GM23248 (cell line): Measurements from ENCODE around the gene FOSL1. TPM values are rescaled to one million over a fixed set of nuclear protein-coding genes. Genes with fewer than 3 reads are reported as not detected.

ENCODE experiments used
- DNase-seq: peaks from one replicate; pipeline ENCODE4 v3.0.0-alpha.2; 2015
- H2AFZ ChIP-seq: fragments of 200-600 bp; sonication (generic); 2 replicates; pipeline ENCODE4 v1.6.1; 2016; ENCODE audit warnings: antibody characterized with exemption
- H3F3A ChIP-seq: fragments of 200-600 bp; sonication (generic); 2 replicates; pipeline ENCODE4 v1.6.1; 2016; ENCODE audit warnings: mild to moderate bottlenecking, antibody characterized with exemption, mixed run types; ENCODE audit not compliant: insufficient read depth
- H3K27ac ChIP-seq: fragments of 200-600 bp; sonication (generic); 2 replicates; pipeline ENCODE4 v1.5.1; 2016; ENCODE audit warnings: mild to moderate bottlenecking
- H3K27me3 ChIP-seq: fragments of 200-600 bp; sonication (generic); replicated peaks from 2 replicates; pipeline ENCODE4 v1.6.1; 2016; ENCODE audit warnings: mild to moderate bottlenecking; ENCODE audit not compliant: insufficient read depth
- H3K36me3 ChIP-seq: fragments of 200-600 bp; sonication (generic); 2 replicates; pipeline ENCODE4 v1.6.1; 2016; ENCODE audit warnings: low read depth, mild to moderate bottlenecking
- H3K4me1 ChIP-seq: fragments of 200-600 bp; sonication (generic); 2 replicates; pipeline ENCODE4 v1.6.1; 2016; ENCODE audit warnings: mild to moderate bottlenecking; ENCODE audit not compliant: insufficient read depth
- H3K4me2 ChIP-seq: fragments of 200-600 bp; sonication (generic); one replicate; pipeline ENCODE4 v1.6.1; 2016; ENCODE audit warnings: mild to moderate bottlenecking; ENCODE audit not compliant: unreplicated experiment
- H3K4me3 ChIP-seq: fragments of 200-600 bp; sonication (generic); 2 replicates; pipeline ENCODE4 v1.5.1; 2016; ENCODE audit warnings: mild to moderate bottlenecking
- H3K79me2 ChIP-seq: fragments of 200-600 bp; sonication (generic); 2 replicates; pipeline ENCODE4 v1.6.1; 2016; ENCODE audit warnings: mild to moderate bottlenecking; ENCODE audit not compliant: insufficient read depth
- H3K9ac ChIP-seq: fragments of 200-600 bp; sonication (generic); 2 replicates; pipeline ENCODE4 v1.6.1; 2016; ENCODE audit warnings: mild to moderate bottlenecking
- H3K9me2 ChIP-seq: fragments of 200-600 bp; sonication (generic); 2 replicates; pipeline ENCODE4 v1.6.1; 2016; ENCODE audit warnings: mixed run types, mild to moderate bottlenecking, moderate library complexity; ENCODE audit not compliant: insufficient read depth
- H3K9me3 ChIP-seq: fragments of 200-600 bp; sonication (generic); one replicate; pipeline ENCODE4 v1.6.1; 2017; ENCODE audit warnings: low read depth
- H4K20me1 ChIP-seq: fragments of 200-600 bp; sonication (generic); 2 replicates; pipeline ENCODE4 v1.6.0; 2016; ENCODE audit not compliant: insufficient read depth
- EZH2 ChIP-seq: fragments of 200-600 bp; sonication (generic); IDR thresholded peaks from 2 replicates; pipeline ENCODE4 v1.6.1; 2018; ENCODE audit warnings: antibody characterized with exemption, mild to moderate bottlenecking; ENCODE audit not compliant: insufficient read depth, poor library complexity, severe bottlenecking
- EZH2phosphoT487 ChIP-seq: fragments of 200-600 bp; sonication (generic); IDR thresholded peaks from 2 replicates; pipeline ENCODE4 v1.6.1; 2018; ENCODE audit warnings: antibody characterized with exemption, moderate library complexity, mild to moderate bottlenecking, low read depth; ENCODE audit not compliant: insufficient read depth
- WGBS, 2 experiments: methylation state at CpG; one replicate each; pipeline ENCODE4 v1.1.6; 2015 to 2017; ENCODE audit warnings: low lambda C conversion rate in 2 of 2, low coverage in 1 of 2; ENCODE audit errors: missing lambda C conversion rate in 2 of 2; 5-methylcytosine and 5-hydroxymethylcytosine counted together
- in situ Hi-C: fragments of 300-500 bp; cut with MboI; formaldehyde crosslinking; loops from 2 replicates; pipeline ENCODE4 v1.15.0; 2020
- polyA plus RNA-seq: library from polyadenylated mRNA; unstranded; fragments of >200 nt; fragmentation: Nextera tagmentation; extraction: Ambion mirVana; gene quantifications from 2 replicates; pipeline ENCODE4 v1.2.1, GENCODE V29; 2016
- total RNA-seq: library from RNA; depleted of rRNA; stranded (reverse); fragments of >200 nt; shearing (Covaris generic); gene quantifications from 2 replicates; pipeline ENCODE4 v1.2.3, GENCODE V29; 2014

The FOSL1 gene
- total and polyA plus RNA-seq, 2 experiments from 2014 or later: 88.9 to 105 TPM

- no peak overlapping the region for H3K27ac ChIP-seq
- no peak overlapping the region for H3K4me3 ChIP-seq
- no peaks in the 10 kb centered on the region for H3K9me3 ChIP-seq
- in situ Hi-C loops: no loop called here
- no peak overlapping the region for H2AFZ ChIP-seq
- no peaks in the 10 kb centered on the region for H3K27me3 ChIP-seq
- no peaks in the 10 kb centered on the region for H3K9me2 ChIP-seq
- TF ChIP-seq EZH2phosphoT487 (no peak), EZH2 (no peak)
- H4K20me1 ChIP-seq: no peaks in the 10 kb centered on the region
- DNase-seq: no peak
- no peaks in the 10 kb centered on the region for H3K36me3 ChIP-seq
- no peak overlapping the region for H3K9ac ChIP-seq
- H3K4me1 ChIP-seq: peaks cover 22% of the 10 kb centered on the region
- H3F3A ChIP-seq: peaks cover 24% of the 10 kb centered on the region
- no peak overlapping the region for H3K4me2 ChIP-seq
- WGBS, 2 experiments: 83 to 88% methylated on average over 7 of the region's 7 CpGs
- no peaks in the 10 kb centered on the region for H3K79me2 ChIP-seq
These were observed 42.3 kb upstream of the FOSL1 start for GRCh38 chr11:65942531-65942930.

GRCh38 chr11:65941720-65942310 is 41.6 kb upstream of the FOSL1 start:
- in situ Hi-C loops: no loop called here
- Histone ChIP-seq H3K4me3 (0 out of 2 replicates have a peak overlapping the region, but pooled peaks have one; percentile 17), H3K27ac (peak overlapping the region; percentile 85), H3F3A (peaks cover 24% of the 10 kb centered on the region), H3K9me2 (no peaks in the 10 kb centered on the region), H4K20me1 (no peaks in the 10 kb centered on the region), H3K79me2 (no peaks in the 10 kb centered on the region), H3K9me3 (no peaks in the 10 kb centered on the region), H3K9ac (no peak overlapping the region), H3K36me3 (no peaks in the 10 kb centered on the region), H3K4me2 (peak overlapping the region; percentile 60), H3K27me3 (no peaks in the 10 kb centered on the region), H3K4me1 (peaks cover 22% of the 10 kb centered on the region), H2AFZ (peak overlapping the region; percentile 69)
- WGBS, 2 experiments: 89 to 90% methylated on average over 9 of the region's 9 CpGs
- no peak for DNase-seq
- TF ChIP-seq EZH2 (no peak), EZH2phosphoT487 (no peak)

- WGBS, 2 experiments: 43 to 44% methylated on average over 4 of the region's 4 CpGs
- in situ Hi-C loops: no loop called here
- H3K9me2 ChIP-seq: no peaks in the 10 kb centered on the region
These were observed 37.6 kb upstream of the FOSL1 start for GRCh38 chr11:65937766-65938165.

GRCh38 chr11:65934014-65934413 is 33.8 kb upstream of the FOSL1 start:
- H3K9me2 ChIP-seq: no peaks in the 10 kb centered on the region
- H3K27ac ChIP-seq: no peak overlapping the region
- no peak overlapping the region for H3K4me3 ChIP-seq
- no peak overlapping the region for H3K9ac ChIP-seq
- no peaks in the 10 kb centered on the region for H3K4me1 ChIP-seq
- H3K79me2 ChIP-seq: no peaks in the 10 kb centered on the region
- no peak for DNase-seq
- H3F3A ChIP-seq: peaks cover 4% of the 10 kb centered on the region; the same call in 1 of the 2 replicates
- H3K27me3 ChIP-seq: no peaks in the 10 kb centered on the region
- no peaks in the 10 kb centered on the region for H4K20me1 ChIP-seq
- H2AFZ ChIP-seq: no peak overlapping the region
- no peaks in the 10 kb centered on the region for H3K36me3 ChIP-seq
- no peak for TF ChIP-seq EZH2
- TF ChIP-seq EZH2phosphoT487: no peak
- WGBS, 2 experiments: 70 to 76% methylated on average over 4 of the region's 4 CpGs
- H3K9me3 ChIP-seq: no peaks in the 10 kb centered on the region
- in situ Hi-C loops: no loop called here
- H3K4me2 ChIP-seq: no peak overlapping the region

More at GRCh38 chr11:65937766-65938165, 37.6 kb upstream of the FOSL1 start:
- Histone ChIP-seq H3K4me2 (no peak overlapping the region), H2AFZ (no peak overlapping the region), H3K9me3 (no peaks in the 10 kb centered on the region), H3K4me3 (no peak overlapping the region), H3K27me3 (no peaks in the 10 kb centered on the region), H3F3A (peaks cover 24% of the 10 kb centered on the region), H3K4me1 (peaks cover 22% of the 10 kb centered on the region), H3K79me2 (no peaks in the 10 kb centered on the region), H3K27ac (no peak overlapping the region), H3K9ac (no peak overlapping the region), H3K36me3 (no peaks in the 10 kb centered on the region), H4K20me1 (no peaks in the 10 kb centered on the region)
- DNase-seq: no peak
- TF ChIP-seq EZH2 (no peak), EZH2phosphoT487 (no peak)

GRCh38 chr11:65932558-65932919 is 32.4 kb upstream of the FOSL1 start:
- DNase-seq: peak; percentile 65
- Histone ChIP-seq H3K27ac (no peak overlapping the region), H3K27me3 (no peaks in the 10 kb centered on the region), H3K4me3 (no peak overlapping the region), H3K4me1 (no peaks in the 10 kb centered on the region), H3K79me2 (no peaks in the 10 kb centered on the region), H3K36me3 (no peaks in the 10 kb centered on the region), H3K9me2 (no peaks in the 10 kb centered on the region), H3K9me3 (no peaks in the 10 kb centered on the region), H3K9ac (no peak overlapping the region), H3F3A (peaks cover 8% of the 10 kb centered on the region; the same call in 1 of the 2 replicates), H2AFZ (peak overlapping the region; percentile 62; the same call in 1 of the 2 replicates), H3K4me2 (no peak overlapping the region), H4K20me1 (no peaks in the 10 kb centered on the region)
- WGBS, 2 experiments: 24 to 25% methylated on average over 9 of the region's 9 CpGs
- TF ChIP-seq EZH2phosphoT487 (no peak), EZH2 (no peak)
- in situ Hi-C loops: no loop called here
